Activated CD4-positive, alpha-beta memory T cell treated with anti-CD3 and anti-CD28 coated beads for 36 hours (primary cell): ENCODE data around the gene ALDH3A2. TPM values are rescaled to one million over a fixed set of nuclear protein-coding genes. Genes with fewer than 3 reads are reported as not detected.

Experiments used
- CTCF ChIA-PET: fragments of 350-600 bp; sonication (Branson Sonifier 250); formaldehyde crosslinking; loops from one replicate; lab custom pipeline; 2021; ENCODE audit warnings: antibody characterized with exemption, inconsistent platforms; lab: Charles Lee
- POLR2A ChIA-PET: fragments of 350-600 bp; sonication (Branson Sonifier 250); formaldehyde crosslinking; loops from one replicate; lab custom pipeline; 2021; ENCODE audit warnings: antibody characterized with exemption; lab: Charles Lee
- DNase-seq: peaks from one replicate; pipeline ENCODE4 v3.0.0-alpha.2; 2020
- H3K27ac Mint-ChIP-seq: one replicate; pipeline ENCODE4 v1.8.0; 2021; ENCODE audit warnings: mixed read lengths
- H3K27me3 Mint-ChIP-seq: one replicate; pipeline ENCODE4 v1.8.0; 2021; ENCODE audit warnings: mixed read lengths
- H3K36me3 Mint-ChIP-seq: one replicate; pipeline ENCODE4 v1.8.0; 2021; ENCODE audit warnings: mixed read lengths
- H3K4me1 Mint-ChIP-seq: one replicate; pipeline ENCODE4 v1.8.0; 2021; ENCODE audit warnings: low read depth, mixed read lengths
- H3K4me3 Mint-ChIP-seq: one replicate; pipeline ENCODE4 v1.8.0; 2021; ENCODE audit warnings: mild to moderate bottlenecking, mixed read lengths
- H3K9me3 Mint-ChIP-seq: one replicate; pipeline ENCODE4 v1.8.0; 2021; ENCODE audit warnings: mixed read lengths
- intact Hi-C: fragments of 100-400 bp; cut with micrococcal nuclease; formaldehyde crosslinking; loops from one replicate; pipeline ENCODE4 v1.15.1; 2023
- total RNA-seq, 2 experiments: library from RNA; stranded (reverse); gene quantifications; one replicate each; pipeline ENCODE4 v1.2.3, GENCODE V29; 2021

The ALDH3A2 gene
- total RNA-seq, 2 experiments from 2014 or later = 27.3 to 35.7 TPM

DNA sequence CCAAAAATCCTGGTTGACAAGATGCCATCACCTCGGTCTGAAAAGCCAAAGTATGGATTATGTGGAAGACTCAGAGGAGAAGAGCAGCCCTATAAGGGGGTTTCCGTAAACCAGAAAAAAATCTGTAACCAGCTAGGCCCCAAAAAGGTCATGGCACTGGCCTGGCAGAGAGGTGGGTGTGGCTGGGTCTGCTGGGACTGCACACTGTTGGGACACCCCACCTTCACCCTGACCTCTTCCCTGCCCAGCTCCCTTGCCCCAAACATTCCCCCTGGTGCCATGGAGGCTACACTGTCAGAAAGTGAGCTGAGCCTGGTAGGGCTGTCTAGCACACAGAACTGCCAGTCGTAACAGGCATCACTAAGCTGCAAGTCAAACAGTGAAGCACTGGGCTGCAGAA lies 61.3 kb downstream of the ALDH3A2 start:
- intact Hi-C loops = no loop called here
- H3K4me3 Mint-ChIP-seq = no peak overlapping the region

DNA sequence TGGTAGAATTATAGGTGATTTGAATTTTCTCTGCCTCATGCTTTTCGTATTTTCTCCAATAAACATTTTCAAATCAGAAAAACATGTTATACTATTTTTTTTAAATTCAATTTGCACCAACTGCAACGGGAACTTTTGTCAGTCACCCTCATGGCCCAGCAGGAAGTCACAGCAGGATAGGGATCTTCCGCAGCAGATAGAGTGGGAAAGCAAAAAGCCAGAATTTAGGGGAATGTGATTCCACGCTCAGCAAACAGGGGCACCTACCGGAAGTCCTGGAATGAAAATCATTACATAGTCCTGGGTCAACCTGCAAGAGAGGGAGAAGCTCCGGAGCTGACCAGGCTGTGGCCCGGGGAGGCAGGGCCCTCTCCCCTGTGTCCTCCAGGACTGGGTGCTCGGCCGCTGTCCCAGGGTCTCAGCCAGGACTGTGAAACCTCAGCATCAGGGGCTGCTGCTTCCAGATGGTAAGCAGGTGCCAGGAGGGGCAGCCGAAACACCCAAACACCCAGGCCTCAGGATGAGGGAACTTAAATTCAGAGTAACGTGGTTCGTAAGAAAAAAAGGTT lies 64.0 kb downstream of the ALDH3A2 start:
- Mint-ChIP-seq H3K27me3 (no peaks in the 10 kb centered on the region), H3K4me1 (no peaks in the 10 kb centered on the region), H3K4me3 (no peak overlapping the region), H3K36me3 (no peaks in the 10 kb centered on the region), H3K9me3 (no peaks in the 10 kb centered on the region), H3K27ac (no peak overlapping the region)
- DNase-seq = no peak
- ChIA-PET POLR2A (no interaction called here), CTCF (no interaction called here)
- intact Hi-C loops = no loop called here

More for the DNA sequence above, 61.3 kb downstream of the ALDH3A2 start:
- no peak for DNase-seq
- POLR2A ChIA-PET = no interaction called here
- no peaks in the 10 kb centered on the region for H3K4me1 Mint-ChIP-seq
- H3K27me3 Mint-ChIP-seq = no peaks in the 10 kb centered on the region
- H3K27ac Mint-ChIP-seq = no peak overlapping the region
- no peaks in the 10 kb centered on the region for H3K36me3 Mint-ChIP-seq
- no peaks in the 10 kb centered on the region for H3K9me3 Mint-ChIP-seq
- CTCF ChIA-PET = interaction anchor here (0.8 to 1.4 kb wide), 2 partner anchors 52 to 57 kb away, joined by 3 read pairs; no protein-coding TSS in a partner anchor

DNA sequence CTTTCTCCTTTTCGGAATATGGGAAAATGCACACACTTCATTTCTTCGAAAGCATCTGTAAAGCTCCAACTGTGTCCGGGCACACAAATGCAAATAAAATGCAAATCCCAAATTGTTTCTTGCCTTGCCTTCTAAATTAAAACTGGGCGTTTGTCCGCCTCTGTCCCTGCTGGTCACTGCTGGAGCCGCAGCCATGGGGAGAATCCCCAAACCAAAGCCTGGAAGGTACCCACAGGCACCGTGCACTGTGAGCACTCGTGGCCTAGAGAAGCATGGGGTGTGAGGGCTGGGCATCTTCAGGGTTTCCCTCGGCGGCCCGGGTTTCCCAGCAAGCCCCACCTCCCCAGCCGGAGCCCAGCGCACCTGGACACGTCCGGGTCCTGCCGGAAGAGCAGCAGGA lies 64.9 kb downstream of the ALDH3A2 start:
- Mint-ChIP-seq H3K27me3 (no peaks in the 10 kb centered on the region), H3K4me3 (no peak overlapping the region), H3K27ac (no peak overlapping the region), H3K9me3 (no peaks in the 10 kb centered on the region), H3K4me1 (no peaks in the 10 kb centered on the region), H3K36me3 (no peaks in the 10 kb centered on the region)
- intact Hi-C loops = no loop called here
- no peak for DNase-seq
- ChIA-PET CTCF (no interaction called here), POLR2A (no interaction called here)

DNA sequence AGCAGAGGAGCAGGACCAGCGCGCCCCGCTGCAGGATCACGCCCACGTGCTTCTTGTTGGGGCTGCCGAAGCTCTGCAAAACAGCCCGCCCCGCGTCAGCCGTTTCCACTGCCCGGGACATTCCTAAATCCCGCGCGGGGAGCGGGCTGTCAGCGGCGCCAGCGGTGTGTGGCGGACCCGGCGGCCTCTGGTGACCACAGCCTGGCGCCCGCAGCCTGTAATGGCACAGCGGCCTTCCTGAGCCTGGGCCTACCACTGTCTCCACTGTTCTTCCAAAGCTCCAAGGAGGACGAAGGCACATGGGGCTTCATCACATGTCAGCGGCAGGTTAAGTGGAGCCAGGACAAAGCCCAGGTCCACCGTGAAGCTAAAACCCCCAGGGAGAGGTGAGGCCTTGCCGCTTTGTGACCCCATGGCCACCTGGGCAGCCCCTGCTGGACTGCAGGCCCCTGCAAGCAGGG lies 65.4 kb downstream of the ALDH3A2 start:
- H3K4me1 Mint-ChIP-seq = no peaks in the 10 kb centered on the region
- CTCF ChIA-PET = no interaction called here
- H3K4me3 Mint-ChIP-seq = no peak overlapping the region
- intact Hi-C loops = no loop called here
- no peaks in the 10 kb centered on the region for H3K27me3 Mint-ChIP-seq
- no peak overlapping the region for H3K27ac Mint-ChIP-seq
- DNase-seq = no peak
- POLR2A ChIA-PET = no interaction called here
- H3K9me3 Mint-ChIP-seq = no peaks in the 10 kb centered on the region
- H3K36me3 Mint-ChIP-seq = no peaks in the 10 kb centered on the region

DNA sequence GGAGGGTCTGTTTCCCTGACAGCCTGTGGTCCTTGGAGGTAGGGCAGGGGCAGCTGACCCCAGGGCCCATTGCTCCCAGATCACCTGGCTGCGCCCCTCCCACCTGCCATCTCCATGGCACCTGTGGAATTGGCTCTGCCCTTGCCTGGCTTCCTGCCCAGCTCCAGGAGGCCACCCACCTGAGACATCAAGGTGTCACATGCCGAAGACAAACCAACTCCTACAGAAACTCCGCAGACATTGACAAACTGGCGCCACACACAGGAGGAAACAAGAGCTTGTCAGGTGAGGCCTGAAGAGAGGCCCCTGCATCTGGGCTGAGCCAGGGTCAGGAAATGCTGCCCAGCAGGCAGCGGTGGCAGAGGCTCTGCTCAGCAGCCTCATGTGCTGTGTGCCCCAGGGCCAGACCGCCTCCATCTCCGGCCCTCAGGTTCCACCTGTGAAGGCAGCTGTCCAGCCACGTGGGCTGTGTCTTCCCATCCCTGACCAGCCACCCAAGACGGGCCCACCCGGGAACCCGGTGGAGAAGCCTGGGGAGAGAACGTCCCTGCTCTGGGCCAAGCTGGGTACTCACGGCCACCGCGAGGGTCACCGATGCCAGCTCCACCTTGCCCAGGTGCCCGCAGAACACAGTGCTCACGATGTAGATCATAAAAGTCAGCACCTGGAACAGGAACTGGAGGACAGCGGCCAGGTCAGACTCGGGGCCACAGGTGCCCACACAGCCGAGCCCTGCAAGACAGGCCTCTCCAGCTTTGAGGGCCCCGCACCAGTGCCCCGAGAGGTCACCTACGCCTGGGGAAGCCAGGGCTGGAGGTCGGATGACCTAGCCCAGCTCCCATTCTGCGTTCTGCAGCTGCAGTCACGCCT lies 66.2 kb downstream of the ALDH3A2 start:
- Mint-ChIP-seq H3K4me1 (no peaks in the 10 kb centered on the region), H3K4me3 (no peak overlapping the region), H3K9me3 (no peaks in the 10 kb centered on the region), H3K36me3 (no peaks in the 10 kb centered on the region), H3K27ac (no peak overlapping the region), H3K27me3 (no peaks in the 10 kb centered on the region)
- CTCF ChIA-PET = interaction anchor here (0.6 kb wide), 1 partner anchor 69 kb away, joined by 3 read pairs; no protein-coding TSS in a partner anchor
- intact Hi-C loops = no loop called here
- DNase-seq = no peak
- POLR2A ChIA-PET = no interaction called here

DNA sequence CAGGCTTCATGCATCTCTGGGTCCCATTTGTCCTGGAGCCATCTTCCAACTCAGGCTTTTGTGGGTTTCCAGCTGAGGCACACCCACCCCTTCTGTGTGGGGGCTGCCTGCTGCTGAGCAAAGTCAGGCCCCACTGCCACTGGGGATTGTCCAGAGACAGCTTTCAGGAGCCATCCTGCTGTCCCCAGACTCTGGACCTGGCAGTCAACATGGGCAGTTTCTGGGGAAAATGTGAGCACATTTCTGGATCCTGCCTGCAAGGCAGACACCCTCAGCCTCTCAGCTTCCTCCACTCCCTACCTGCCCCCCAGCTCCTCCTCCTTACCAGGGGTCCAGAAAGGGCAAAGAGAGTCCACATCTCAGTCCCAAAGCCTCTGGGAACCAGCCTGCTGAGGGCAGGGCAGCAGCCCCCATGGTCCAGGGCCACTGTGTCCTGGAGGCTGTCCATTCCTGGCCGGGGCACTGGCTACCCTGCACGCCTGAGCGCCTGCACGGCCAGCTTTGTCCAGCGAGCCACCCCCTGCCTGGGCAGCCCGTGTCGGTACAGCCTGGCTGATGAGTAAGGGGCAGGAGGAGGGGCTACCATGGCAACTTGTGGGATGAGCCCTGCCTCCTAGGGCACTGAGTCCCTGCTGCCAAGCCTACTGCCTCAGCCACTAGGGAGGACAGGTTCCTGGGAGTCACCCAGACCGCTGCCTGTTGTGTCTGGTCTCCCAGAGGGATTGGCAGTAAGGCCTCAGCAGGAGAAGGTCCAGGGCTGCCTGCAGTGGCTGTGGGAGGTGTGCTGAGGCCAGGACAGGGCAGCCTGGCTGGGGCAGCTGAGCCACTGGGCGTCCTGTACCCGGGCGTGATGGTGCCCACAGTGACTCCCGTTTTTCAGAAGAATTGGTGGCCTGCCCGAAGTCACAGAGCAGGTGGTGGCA lies 67.8 kb downstream of the ALDH3A2 start, which contains the start of gene SLC47A2:
SLC47A2 (minus strand) TSS at position 477 of the 923 bp plus-strand sequence; CDS start at position 448, 29 bp downstream.
- intact Hi-C loops = no loop called here
- no peak within 1 kb of the TSS for H3K27ac Mint-ChIP-seq
- H3K4me3 Mint-ChIP-seq = no peak within 1 kb of the TSS
- no peaks in the 10 kb centered on the region for H3K4me1 Mint-ChIP-seq
- H3K36me3 Mint-ChIP-seq = no peaks in the 10 kb centered on the region
- POLR2A ChIA-PET = no interaction called here
- CTCF ChIA-PET = no interaction called here
- DNase-seq = no peak
- H3K9me3 Mint-ChIP-seq = no peaks in the 10 kb centered on the region
- H3K27me3 Mint-ChIP-seq = no peaks in the 10 kb centered on the region

DNA sequence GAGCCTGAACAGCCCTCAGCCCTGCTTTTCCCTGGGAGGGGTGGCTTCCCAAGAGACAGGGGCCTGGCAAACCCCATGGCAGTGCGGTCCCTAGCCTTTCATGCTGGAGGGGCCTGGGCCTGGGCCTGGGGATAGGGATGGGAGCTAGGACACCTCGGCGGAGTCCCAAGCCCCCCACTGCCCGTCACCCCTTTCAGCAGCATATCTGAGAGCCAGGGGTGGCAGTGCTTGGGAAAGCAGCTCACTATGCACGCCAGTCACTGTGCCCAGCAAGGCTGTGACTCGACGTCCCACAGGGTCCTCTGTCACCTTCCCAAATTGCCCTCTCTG lies 68.4 kb downstream of the ALDH3A2 start:
- H3K27me3 Mint-ChIP-seq = no peaks in the 10 kb centered on the region
- no peaks in the 10 kb centered on the region for H3K9me3 Mint-ChIP-seq
- ChIA-PET CTCF (no interaction called here), POLR2A (no interaction called here)
- H3K4me1 Mint-ChIP-seq = no peaks in the 10 kb centered on the region
- no peaks in the 10 kb centered on the region for H3K36me3 Mint-ChIP-seq
- intact Hi-C loops = no loop called here
- DNase-seq = no peak
- no peak overlapping the region for H3K4me3 Mint-ChIP-seq
- H3K27ac Mint-ChIP-seq = no peak overlapping the region

DNA sequence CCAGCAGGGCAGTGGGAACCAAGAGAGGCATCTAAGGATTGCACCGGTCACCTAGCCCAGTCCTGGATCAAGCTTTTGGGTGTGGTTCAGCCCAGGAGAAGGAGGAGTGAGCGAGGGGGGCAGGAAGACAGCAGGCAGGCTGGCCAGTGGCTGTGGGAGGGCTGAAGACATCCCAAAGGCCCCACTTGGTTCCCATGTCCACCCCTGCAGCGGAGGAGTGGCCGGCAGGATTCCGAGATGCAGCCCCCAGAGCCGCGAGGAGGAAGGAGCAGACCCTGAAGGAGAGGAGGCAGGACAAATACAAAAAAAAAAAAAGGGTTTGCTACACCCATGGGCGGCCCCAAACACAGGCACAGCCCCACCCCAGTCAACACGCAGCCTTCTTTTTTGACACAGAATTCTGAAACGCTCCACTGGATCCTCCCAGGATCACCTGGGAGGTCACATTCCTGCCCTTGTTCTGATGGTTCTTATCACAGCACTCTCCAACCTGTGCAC lies 68.9 kb downstream of the ALDH3A2 start:
- no peaks in the 10 kb centered on the region for H3K9me3 Mint-ChIP-seq
- POLR2A ChIA-PET = no interaction called here
- H3K4me3 Mint-ChIP-seq = no peak overlapping the region
- DNase-seq = no peak
- H3K27ac Mint-ChIP-seq = no peak overlapping the region
- H3K27me3 Mint-ChIP-seq = no peaks in the 10 kb centered on the region
- CTCF ChIA-PET = no interaction called here
- no peaks in the 10 kb centered on the region for H3K4me1 Mint-ChIP-seq
- intact Hi-C loops = no loop called here
- H3K36me3 Mint-ChIP-seq = no peaks in the 10 kb centered on the region

DNA sequence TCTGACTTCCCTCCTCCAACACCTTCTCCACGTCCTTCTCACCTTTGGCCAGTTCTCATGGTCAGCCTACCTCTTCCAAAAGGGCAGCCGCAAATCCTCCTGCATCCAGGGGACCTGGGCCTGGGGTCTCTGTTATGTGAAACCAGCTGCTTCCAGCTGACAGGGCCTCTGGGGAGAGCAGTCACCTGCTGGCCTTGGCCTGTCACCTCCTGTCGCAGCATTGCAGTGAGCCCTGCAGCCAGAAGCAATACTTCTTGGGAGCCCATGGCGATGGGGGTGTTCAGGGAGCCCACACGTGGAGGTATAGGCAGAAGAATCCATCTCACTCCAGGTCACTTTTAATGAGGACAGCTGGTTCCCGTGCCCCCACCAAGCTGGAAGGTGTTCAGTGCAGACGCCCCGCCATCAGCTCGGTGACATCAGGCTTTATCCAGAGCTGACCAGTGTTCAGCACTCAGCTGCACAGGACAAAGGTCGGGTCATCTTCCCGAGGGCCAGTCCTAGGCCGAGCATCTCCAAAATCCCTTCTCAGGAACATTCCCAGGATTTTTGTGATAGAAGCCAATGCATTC lies 69.6 kb downstream of the ALDH3A2 start:
- ChIA-PET CTCF (no interaction called here), POLR2A (no interaction called here)
- Mint-ChIP-seq H3K9me3 (no peaks in the 10 kb centered on the region), H3K4me1 (no peaks in the 10 kb centered on the region), H3K4me3 (no peak overlapping the region), H3K27me3 (no peaks in the 10 kb centered on the region), H3K36me3 (no peaks in the 10 kb centered on the region), H3K27ac (no peak overlapping the region)
- DNase-seq = no peak
- intact Hi-C loops = no loop called here

DNA sequence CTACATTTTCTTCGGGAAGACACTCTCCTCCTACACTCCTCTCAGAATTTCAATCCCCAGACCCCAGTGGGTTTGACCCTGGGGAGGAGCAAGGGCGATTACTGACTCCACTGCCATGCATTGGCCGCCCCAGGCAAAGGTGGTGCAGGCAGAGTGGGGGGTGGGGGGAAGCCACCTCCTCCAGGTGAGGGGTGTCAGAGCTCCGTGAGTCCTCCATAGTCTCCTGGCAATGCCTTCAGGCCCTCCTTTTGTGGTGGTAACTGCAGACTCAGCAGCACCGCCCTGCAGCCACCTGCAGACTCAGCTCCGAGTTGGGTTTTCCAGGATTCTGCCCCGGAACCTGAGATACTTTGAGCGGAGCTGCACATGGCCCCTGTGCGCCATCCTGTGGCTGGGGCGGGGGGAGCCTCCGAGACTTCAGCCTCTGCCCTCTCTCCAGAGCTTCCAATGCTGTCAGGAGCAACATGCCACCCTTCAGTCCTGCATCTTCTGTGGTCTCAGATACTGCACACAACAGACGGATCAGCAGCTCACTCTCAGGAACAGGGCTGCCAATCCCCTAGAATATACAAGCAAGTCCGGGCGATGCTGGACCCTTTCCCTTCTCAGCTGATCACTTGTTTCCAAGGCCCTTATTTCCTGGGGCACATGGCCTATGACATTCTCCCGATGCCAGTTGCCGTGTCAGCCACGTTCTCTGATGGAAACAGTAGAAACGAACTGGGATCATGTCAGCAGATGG lies 70.2 kb downstream of the ALDH3A2 start:
- CTCF ChIA-PET = no interaction called here
- POLR2A ChIA-PET = no interaction called here

More for the DNA sequence above, 70.2 kb downstream of the ALDH3A2 start:
- H3K27ac Mint-ChIP-seq = no peak overlapping the region
- H3K4me3 Mint-ChIP-seq = no peak overlapping the region
- H3K27me3 Mint-ChIP-seq = no peaks in the 10 kb centered on the region
- intact Hi-C loops = no loop called here
- H3K4me1 Mint-ChIP-seq = peaks cover under 1% of the 10 kb centered on the region
- no peak for DNase-seq
- no peaks in the 10 kb centered on the region for H3K9me3 Mint-ChIP-seq
- H3K36me3 Mint-ChIP-seq = no peaks in the 10 kb centered on the region
